SW480 (cell line): ENCODE results near the gene DCP1A.
"Not testable (repeated sequence)": the region's sequence is repeated elsewhere in the genome, so short reads cannot be mapped to it uniquely, and the experiment has no call there.

Source experiments
- DNase-seq: peaks from one replicate; pipeline ENCODE4 v3.0.0-alpha.2; 2016; ENCODE audit warnings: low spot score

DCP1A gene

GRCh38 chr3:53264718-53265117 lies 82.6 kb downstream of the DCP1A start:
- DNase-seq, result no peak

- DNase-seq, result no peak
These were observed 83.4 kb downstream of the DCP1A start for GRCh38 chr3:53263907-53264306.

- no peak for DNase-seq
These were observed 85.6 kb downstream of the DCP1A start for GRCh38 chr3:53261712-53262111.

GRCh38 chr3:53260286-53260785 lies 87.0 kb downstream of the DCP1A start:
- DNase-seq, result no peak

- DNase-seq, result no peak
These were observed 87.7 kb downstream of the DCP1A start for GRCh38 chr3:53259427-53260259.

GRCh38 chr3:53258600-53259426 lies 88.5 kb downstream of the DCP1A start:
- no peak for DNase-seq

- no peak for DNase-seq
These were observed 89.9 kb downstream of the DCP1A start for GRCh38 chr3:53257465-53257864.

- no peak for DNase-seq
These were observed 90.7 kb downstream of the DCP1A start for GRCh38 chr3:53256704-53257055.

GRCh38 chr3:53255775-53256703 lies 91.3 kb downstream of the DCP1A start, which contains the start of gene TKT:
TKT (minus strand) TSS chr3:53256022; CDS start chr3:53255942, 80 bp downstream.
- DNase-seq, result peak; percentile 86

GRCh38 chr3:53255423-53255774 lies 91.9 kb downstream of the DCP1A start:
- peak; percentile 38 for DNase-seq

GRCh38 chr3:53254509-53255422 lies 92.6 kb downstream of the DCP1A start:
- DNase-seq, result peak; percentile 75

- DNase-seq, result no peak
These were observed 93.4 kb downstream of the DCP1A start for GRCh38 chr3:53253707-53254508.

GRCh38 chr3:53252947-53253322 lies 94.4 kb downstream of the DCP1A start:
- DNase-seq, result not testable (repeated sequence)

GRCh38 chr3:53252096-53252946 lies 95.0 kb downstream of the DCP1A start:
- no peak for DNase-seq

- DNase-seq, result no peak
These were observed 96.3 kb downstream of the DCP1A start for GRCh38 chr3:53250881-53251605.

- DNase-seq, result no peak
These were observed 96.9 kb downstream of the DCP1A start for GRCh38 chr3:53250453-53250852.

GRCh38 chr3:53248161-53248560 lies 99.2 kb downstream of the DCP1A start:
- DNase-seq, result no peak

GRCh38 chr3:53247619-53248018 lies 99.7 kb downstream of the DCP1A start:
- no peak for DNase-seq
